Measurements from ENCODE around the gene STPG2. TPM values are rescaled to one million over a fixed set of nuclear protein-coding genes. Genes with fewer than 3 reads are reported as not detected.

The STPG2 gene
- total and polyA plus RNA-seq, 2 of the 8 experiments (the other 6 are each of a cell fraction or from before 2014, with no cell fraction given): 0.03 TPM; not detected in 1

- H4K8ac ChIP-seq (ENCODE audit: extremely low read depth, insufficient read depth, low read length): no peak overlapping the region
- no peak overlapping the region for H2BK20ac ChIP-seq (ENCODE audit: low read length)
- no peaks in the 10 kb centered on the region for H3K79me1 ChIP-seq (ENCODE audit: low read depth, low read length)
- H2BK15ac ChIP-seq (ENCODE audit: low read length): no peak overlapping the region
- H3K4me2 ChIP-seq (ENCODE audit: insufficient read depth in 1 of 2, low read depth in 2 of 2, low read length in 2 of 2): no peak overlapping the region
- no peak overlapping the region for H3K27ac ChIP-seq (ENCODE audit: low read depth, low read length)
- ChIA-PET CTCF (ENCODE audit: partially characterized antibody) (no interaction called here), POLR2A (ENCODE audit: partially characterized antibody) (no interaction called here)
- H2BK120ac ChIP-seq (replicated peaks; ENCODE audit: low read depth, low read length): no peak overlapping the region
- no peaks in the 10 kb centered on the region for H4K20me1 ChIP-seq (replicated peaks in 1 of 2; ENCODE audit: control insufficient read depth in 1 of 2, insufficient read depth in 2 of 2, low read length in 2 of 2)
- H3K14ac ChIP-seq (ENCODE audit: insufficient read length): no peak overlapping the region
- H4K91ac ChIP-seq (replicated peaks; ENCODE audit: insufficient read length, low read length): no peak overlapping the region
- H2BK12ac ChIP-seq (ENCODE audit: low read depth, low read length): no peak overlapping the region
- no peaks in the 10 kb centered on the region for H3K23me2 ChIP-seq (ENCODE audit: low read depth, low read length)
- no peaks in the 10 kb centered on the region for H3K9me3 ChIP-seq (ENCODE audit: insufficient read depth in 2 of 2, low read depth in 1 of 2, low read length in 1 of 2)
- no peak overlapping the region for H2AK5ac ChIP-seq (ENCODE audit: low read depth, low read length)
- DNase-seq (ENCODE audit: low read depth in 1 of 2, low spot score in 2 of 2) (no peak), FAIRE-seq (no peak)
- no peaks in the 10 kb centered on the region for H3K79me2 ChIP-seq (ENCODE audit: control insufficient read depth in 1 of 2, insufficient read depth in 2 of 2, low read length in 2 of 2)
- no peak overlapping the region for H3K18ac ChIP-seq (ENCODE audit: extremely low read depth, low read length)
- H3K4me1 ChIP-seq (replicated peaks in 1 of 4; ENCODE audit: control insufficient read depth in 3 of 4, insufficient read depth in 4 of 4, low read length in 3 of 4): no peaks in the 10 kb centered on the region
- H3K4ac ChIP-seq (replicated peaks; ENCODE audit: insufficient read length, low read depth, low read length): no peak overlapping the region
- H2AFZ ChIP-seq (ENCODE audit: low read length): no peak overlapping the region
- H3K4me3 ChIP-seq (ENCODE audit: extremely low read depth in 1 of 4, insufficient read depth in 2 of 4, low read depth in 3 of 4, low read length in 4 of 4): no peak overlapping the region
- H3K36me3 ChIP-seq (ENCODE audit: control insufficient read depth in 2 of 4, insufficient read depth in 4 of 4, low read length in 3 of 4): no peaks in the 10 kb centered on the region
- no peak overlapping the region for H3K9ac ChIP-seq (replicated peaks in 1 of 4; ENCODE audit: extremely low read depth in 1 of 4, low read depth in 3 of 4, low read length in 3 of 4)
- H2BK5ac ChIP-seq (ENCODE audit: low read depth, low read length): no peak overlapping the region
- no peaks in the 10 kb centered on the region for H3K27me3 ChIP-seq (replicated peaks in 1 of 4; ENCODE audit: control insufficient read depth in 3 of 4, extremely low read depth in 1 of 4, insufficient read depth in 3 of 4, low read length in 3 of 4)
- no peak overlapping the region for H3K23ac ChIP-seq (ENCODE audit: insufficient read length)
- H3K56ac ChIP-seq (replicated peaks; ENCODE audit: insufficient read length, low read depth, low read length): no peak overlapping the region
- no peak overlapping the region for H4K5ac ChIP-seq (ENCODE audit: insufficient read length, low read depth, low read length)
- WGBS, 2 experiments (ENCODE audit: extremely low coverage in 1 of 2, insufficient coverage in 1 of 2, insufficient read length in 1 of 2, insufficient replicate concordance in 2 of 2, low coverage in 1 of 2, low lambda C conversion rate in 2 of 2, missing lambda C conversion rate in 1 of 2): 97% methylated on average over 1 of the region's 1 CpG; no CpG with 5 or more reads in 1 of the 2 experiments
- no peak for TF ChIP-seq CEBPB (IDR thresholded peaks at IDR 0.05; ENCODE audit: low read depth, low read length)
- TF ChIP-seq CTCF (IDR thresholded peaks at IDR 0.05; ENCODE audit: control extremely low read depth in 1 of 3, insufficient read depth in 1 of 3, low read depth in 1 of 3, low read length in 3 of 3): no peak
- no peak for TF ChIP-seq GTF2F1 (IDR thresholded peaks at IDR 0.05; ENCODE audit: borderline replicate concordance, low read depth, low read length)
- no peak for TF ChIP-seq SP4 (IDR thresholded peaks at IDR 0.05; ENCODE audit: low read length)
- TF ChIP-seq CHD2 (IDR thresholded peaks at IDR 0.05; ENCODE audit: low read length): no peak
- no peak for TF ChIP-seq EZH2 (IDR thresholded peaks at IDR 0.05; ENCODE audit: low read depth, low read length, severe bottlenecking)
- no peak for TF ChIP-seq TAF7 (optimal IDR thresholded peaks at IDR 0.05; ENCODE audit: borderline replicate concordance, low read depth, low read length)
- no peak for TF ChIP-seq TBP (IDR thresholded peaks at IDR 0.05; ENCODE audit: low read depth, low read length)
- no peak for TF ChIP-seq RNF2 (IDR thresholded peaks at IDR 0.05; ENCODE audit: borderline replicate concordance, low read depth, low read length, missing control alignments, poor library complexity, severe bottlenecking)
- TF ChIP-seq ZNF274 (IDR thresholded peaks at IDR 0.05; ENCODE audit: borderline replicate concordance, extremely low read depth, low read length): no peak
- no peak for TF ChIP-seq RBBP5 (IDR thresholded peaks at IDR 0.05; ENCODE audit: borderline replicate concordance, low read depth, low read length)
- no peak for TF ChIP-seq ASH2L (IDR thresholded peaks at IDR 0.05; ENCODE audit: low read length)
Observed at GRCh38 chr4:97841512-97841911, 301.8 kb downstream of the STPG2 start.

Data from H1 (cell line).